ENCODE data around the gene SUPT4H1.

- TF ChIP-seq POLR2AphosphoS5 (IDR thresholded peaks at IDR 0.05; ENCODE audit: low read depth, low read length) (no peak), TAF1 (IDR thresholded peaks at IDR 0.05; ENCODE audit: borderline replicate concordance, low read depth, low read length) (no peak), POLR2A (IDR thresholded peaks at IDR 0.05; ENCODE audit: low read depth, low read length) (no peak)
Measured at GRCh38 chr17:58318627-58319172, 33.3 kb downstream of the SUPT4H1 start.

Measured in GM12892 (cell line).